Suprapubic skin (tissue), 4 donors: ENCODE measurements around the gene CCL16. TPM values are rescaled to one million over a fixed set of nuclear protein-coding genes. Genes with fewer than 3 reads are reported as not detected.
"Not testable (repeated sequence)": the region's sequence is repeated elsewhere in the genome, so short reads cannot be mapped to it uniquely, and the experiment has no call there.

Source experiments
- DNase-seq, 2 donors: peaks; one replicate each; pipeline ENCODE4 v3.0.0-alpha.2; 2019; ENCODE audit warnings: low spot score in 2 of 2
- H3K27ac ChIP-seq: fragments of 200-600 bp; sonication (generic); one replicate; pipeline ENCODE4 v1.5.1; 2019
- H3K27me3 ChIP-seq: fragments of 200-600 bp; sonication (generic); one replicate; pipeline ENCODE4 v1.5.1; 2019
- H3K36me3 ChIP-seq: fragments of 200-600 bp; sonication (generic); one replicate; pipeline ENCODE4 v1.5.1; 2019
- H3K4me1 ChIP-seq: fragments of 200-600 bp; sonication (generic); one replicate; pipeline ENCODE4 v1.5.1; 2019
- H3K4me3 ChIP-seq: fragments of 200-600 bp; sonication (generic); one replicate; pipeline ENCODE4 v1.5.1; 2019; ENCODE audit warnings: mild to moderate bottlenecking
- H3K9me3 ChIP-seq: fragments of 200-600 bp; sonication (generic); one replicate; pipeline ENCODE4 v1.5.1; 2019
- CTCF ChIP-seq, 2 donors: fragments of 200-600 bp in 1 of 2; fragments of 450-650 bp in 1 of 2; sonication (generic) in 1 of 2; IDR thresholded peaks; one replicate each; pipeline ENCODE4 v1.5.1; 2016 to 2019; ENCODE audit warnings: antibody characterized with exemption in 2 of 2, mild to moderate bottlenecking in 1 of 2, moderate library complexity in 1 of 2
- EP300 ChIP-seq: sonication (generic); formaldehyde crosslinking; IDR thresholded peaks from one replicate; pipeline ENCODE4 v1.6.1; 2017; ENCODE audit warnings: antibody characterized with exemption
- POLR2A ChIP-seq, 2 donors: fragments of 450-650 bp; IDR thresholded peaks; one replicate each; pipeline ENCODE4 v1.6.1; 2017; ENCODE audit warnings: antibody characterized with exemption in 2 of 2, mild to moderate bottlenecking in 2 of 2, moderate library complexity in 2 of 2
- POLR2AphosphoS5 ChIP-seq, 3 donors: sonication (generic); formaldehyde crosslinking; IDR thresholded peaks; one replicate each; pipeline ENCODE4 v1.6.1; 2017; ENCODE audit warnings: antibody characterized with exemption in 3 of 3
- WGBS: methylation state at CpG from one replicate; pipeline ENCODE4 v1.1.5; 2018; 5-methylcytosine and 5-hydroxymethylcytosine counted together
- total RNA-seq, 4 donors: library from RNA; depleted of rRNA; stranded (reverse); fragments of >200 nt; gene quantifications; one replicate each; pipeline ENCODE4 v1.1.0, GENCODE V29; 2016

The CCL16 gene
- total RNA-seq, 4 donors from 2014 or later: not detected

GRCh38 chr17:36017799-36018198, 36.5 kb upstream of the CCL16 start, which contains the start of gene CCL23:
Gene CCL23, minus strand, starts transcription at chr17:36017972. Its CDS starts 75 bp downstream, at chr17:36017897.
- no peak for TF ChIP-seq POLR2AphosphoS5 (IDR thresholded peaks at IDR 0.05)
- no peak for TF ChIP-seq CTCF (IDR thresholded peaks at IDR 0.05)
- no peak for TF ChIP-seq POLR2A (IDR thresholded peaks at IDR 0.05)
- TF ChIP-seq EP300: no peak
- H3K9me3 ChIP-seq: no peaks in the 10 kb centered on the region
- H3K36me3 ChIP-seq: no peaks in the 10 kb centered on the region
- no peaks in the 10 kb centered on the region for H3K27me3 ChIP-seq
- H3K4me3 ChIP-seq: no peak within 1 kb of the TSS
- DNase-seq: no peak
- no peak within 1 kb of the TSS for H3K27ac ChIP-seq
- 58% methylated on average over 6 of the region's 6 CpGs for WGBS
- H3K4me1 ChIP-seq: no peaks in the 10 kb centered on the region

- 92% methylated on average over 2 of the region's 2 CpGs for WGBS
- Histone ChIP-seq H3K4me3 (no peak overlapping the region), H3K36me3 (no peaks in the 10 kb centered on the region), H3K27ac (no peak overlapping the region), H3K4me1 (no peaks in the 10 kb centered on the region), H3K9me3 (peaks cover 4% of the 10 kb centered on the region), H3K27me3 (no peaks in the 10 kb centered on the region)
- DNase-seq: no peak
- no peak for TF ChIP-seq POLR2A (IDR thresholded peaks at IDR 0.05)
- no peak for TF ChIP-seq POLR2AphosphoS5 (IDR thresholded peaks at IDR 0.05)
- no peak for TF ChIP-seq CTCF (IDR thresholded peaks at IDR 0.05)
- TF ChIP-seq EP300: no peak
Observed at GRCh38 chr17:36016555-36016954, 35.3 kb upstream of the CCL16 start.

GRCh38 chr17:36015895-36016294, 34.6 kb upstream of the CCL16 start:
- DNase-seq: not testable (repeated sequence)
- 91% methylated on average over 4 of the region's 4 CpGs for WGBS

GRCh38 chr17:36014946-36015345, 33.6 kb upstream of the CCL16 start:
- no peak for DNase-seq
- H3K27ac ChIP-seq: no peak overlapping the region
- H3K4me3 ChIP-seq: no peak overlapping the region
- H3K36me3 ChIP-seq: no peaks in the 10 kb centered on the region
- H3K9me3 ChIP-seq: peaks cover 4% of the 10 kb centered on the region
- H3K27me3 ChIP-seq: no peaks in the 10 kb centered on the region
- 75% methylated on average over 5 of the region's 5 CpGs for WGBS
- H3K4me1 ChIP-seq: no peaks in the 10 kb centered on the region
- TF ChIP-seq EP300 (no peak), POLR2A (IDR thresholded peaks at IDR 0.05) (no peak), POLR2AphosphoS5 (IDR thresholded peaks at IDR 0.05) (no peak), CTCF (IDR thresholded peaks at IDR 0.05) (no peak)

More at GRCh38 chr17:36015895-36016294, 34.6 kb upstream of the CCL16 start:
- H3K36me3 ChIP-seq, H3K27ac ChIP-seq, H3K27me3 ChIP-seq, H3K9me3 ChIP-seq, H3K4me3 ChIP-seq, H3K4me1 ChIP-seq: not testable (repeated sequence)

- Histone ChIP-seq H3K36me3 (no peaks in the 10 kb centered on the region), H3K4me3 (no peak overlapping the region), H3K27ac (no peak overlapping the region), H3K4me1 (no peaks in the 10 kb centered on the region), H3K27me3 (no peaks in the 10 kb centered on the region), H3K9me3 (peaks cover 11% of the 10 kb centered on the region)
- TF ChIP-seq POLR2AphosphoS5 (IDR thresholded peaks at IDR 0.05) (no peak), CTCF (IDR thresholded peaks at IDR 0.05) (no peak), EP300 (no peak), POLR2A (IDR thresholded peaks at IDR 0.05) (no peak)
- 77% methylated on average over 2 of the region's 2 CpGs for WGBS
- no peak for DNase-seq
Observed at GRCh38 chr17:36011201-36011600, 29.9 kb upstream of the CCL16 start.
